Measurements from ENCODE around the gene STARD9. TPM values are rescaled to one million over a fixed set of nuclear protein-coding genes. Genes with fewer than 3 reads are reported as not detected.

Gene STARD9
- polyA plus RNA-seq, 1 of the 3 experiments (the other 2 are of a cell fraction) = 2.1 TPM

- Histone ChIP-seq H3K4me3 (ENCODE audit: low read depth in 2 of 2, low read length in 1 of 2) (no peak overlapping the region), H3K4me2 (peak overlapping the region; percentile 14; the same call in 1 of the 2 replicates), H3F3A (replicated peaks; ENCODE audit: insufficient read depth) (no peaks in the 10 kb centered on the region), H3K27ac (ENCODE audit: low read depth in 2 of 2, low read length in 1 of 2) (peak overlapping the region; percentile 14 to 72; a peak in 3 of 4 replicates), H3K9me3 (no peaks in the 10 kb centered on the region), H3K36me3 (replicated peaks in 1 of 2; ENCODE audit: control insufficient read depth in 1 of 2, insufficient read depth in 2 of 2, low read length in 1 of 2) (peaks cover 0 to 4% of the 10 kb centered on the region in 2 experiments), H3K27me3 (ENCODE audit: insufficient read depth) (no peaks in the 10 kb centered on the region), H3K4me1 (ENCODE audit: control insufficient read depth in 1 of 2, insufficient read depth in 2 of 2, low read depth in 1 of 2, low read length in 1 of 2) (peaks cover 3 to 6% of the 10 kb centered on the region in 2 experiments; a peak in 2 of 4 replicates), H3K79me2 (ENCODE audit: insufficient read depth) (no peaks in the 10 kb centered on the region; the same call in 1 of the 2 replicates), H3K9ac (no peak overlapping the region), H4K20me1 (ENCODE audit: insufficient read depth) (no peaks in the 10 kb centered on the region), H3K9me2 (no peaks in the 10 kb centered on the region), H2AFZ (ENCODE audit: low read depth) (peak overlapping the region; percentile 27; the same call in 1 of the 2 replicates)
- WGBS (ENCODE audit: low lambda C conversion rate) = 82% methylated on average over 8 of the region's 8 CpGs
- ChIA-PET POLR2A (no interaction called here), CTCF (interaction anchor here (1.0 kb wide), 1 partner anchor 14 kb away, joined by 5 read pairs; no protein-coding TSS in a partner anchor)
- DNase-seq = peak; percentile 16
- peak; percentile 76 for TF ChIP-seq MEF2A (IDR thresholded peaks at IDR 0.05; ENCODE audit: borderline replicate concordance, low read depth)
- peak; percentile 82 for TF ChIP-seq TCF12 (IDR thresholded peaks at IDR 0.05)
- TF ChIP-seq POLR2AphosphoS5 (IDR thresholded peaks at IDR 0.05; ENCODE audit: low read depth, low read length) = 0 out of 2 replicates have a peak, but pooled peaks have one; percentile 17
- TF ChIP-seq TAF1 (IDR thresholded peaks at IDR 0.05; ENCODE audit: borderline replicate concordance, low read depth, low read length) = no peak
- no peak for TF ChIP-seq MXI1 (IDR thresholded peaks at IDR 0.05; ENCODE audit: low read depth, low read length)
Measured at GRCh38 chr15:42604894-42605744, 29.7 kb downstream of the STARD9 start.

- H3K9me3 ChIP-seq = no peaks in the 10 kb centered on the region
- H3K27ac ChIP-seq (ENCODE audit: low read depth in 2 of 2, low read length in 1 of 2) = peak overlapping the region; percentile 14 to 72; a peak in 3 of 4 replicates
- peaks cover 0 to 4% of the 10 kb centered on the region in 2 experiments for H3K36me3 ChIP-seq (replicated peaks in 1 of 2; ENCODE audit: control insufficient read depth in 1 of 2, insufficient read depth in 2 of 2, low read length in 1 of 2)
- no peaks in the 10 kb centered on the region for H3F3A ChIP-seq (replicated peaks; ENCODE audit: insufficient read depth)
- CTCF ChIA-PET = interaction anchor here (1.0 kb wide), 1 partner anchor 14 kb away, joined by 5 read pairs; no protein-coding TSS in a partner anchor
- DNase-seq = no peak
- no peaks in the 10 kb centered on the region for H3K9me2 ChIP-seq
- no peaks in the 10 kb centered on the region; the same call in 1 of the 2 replicates for H3K79me2 ChIP-seq (ENCODE audit: insufficient read depth)
- no peak overlapping the region for H3K4me3 ChIP-seq (ENCODE audit: low read depth in 2 of 2, low read length in 1 of 2)
- POLR2A ChIA-PET = no interaction called here
- no peak overlapping the region for H3K4me2 ChIP-seq
- H2AFZ ChIP-seq (ENCODE audit: low read depth) = no peak overlapping the region
- H3K4me1 ChIP-seq (ENCODE audit: control insufficient read depth in 1 of 2, insufficient read depth in 2 of 2, low read depth in 1 of 2, low read length in 1 of 2) = peaks cover 3 to 6% of the 10 kb centered on the region in 2 experiments; a peak in 2 of 4 replicates
- H3K9ac ChIP-seq = no peak overlapping the region
- 97% methylated on average over 3 of the region's 3 CpGs for WGBS (ENCODE audit: low lambda C conversion rate)
- no peaks in the 10 kb centered on the region for H3K27me3 ChIP-seq (ENCODE audit: insufficient read depth)
- TF ChIP-seq REST (IDR thresholded peaks at IDR 0.05; ENCODE audit: low read depth, low read length) = no peak
- no peak for TF ChIP-seq PBX3 (IDR thresholded peaks at IDR 0.05)
- no peak for TF ChIP-seq FOXM1 (IDR thresholded peaks at IDR 0.05; ENCODE audit: low read depth)
- TF ChIP-seq YY1 (IDR thresholded peaks at IDR 0.05; ENCODE audit: low read depth) = no peak
- no peak for TF ChIP-seq TEAD4 (IDR thresholded peaks at IDR 0.05; ENCODE audit: borderline replicate concordance, insufficient read depth)
- TF ChIP-seq TCF12 (IDR thresholded peaks at IDR 0.05) = no peak
- no peak for TF ChIP-seq CHD2 (IDR thresholded peaks at IDR 0.05; ENCODE audit: low read length, partially characterized antibody)
- TF ChIP-seq TAF1 (IDR thresholded peaks at IDR 0.05; ENCODE audit: borderline replicate concordance, low read depth, low read length) = no peak
- no peak for TF ChIP-seq GABPA (IDR thresholded peaks at IDR 0.05; ENCODE audit: low read depth)
- no peak for TF ChIP-seq POLR2AphosphoS5 (IDR thresholded peaks at IDR 0.05; ENCODE audit: low read depth, low read length)
- H4K20me1 ChIP-seq (ENCODE audit: insufficient read depth) = no peaks in the 10 kb centered on the region
Measured at GRCh38 chr15:42605796-42606195, 30.4 kb downstream of the STARD9 start.
